PC-9 (cell line): Measurements from ENCODE around the gene ALPP.

ENCODE experiments used
- CTCF ChIP-seq: fragments of 200-600 bp; sonication (generic); conservative IDR thresholded peaks from 2 replicates; pipeline ENCODE4 v1.6.1; 2017; ENCODE audit warnings: mixed run types, antibody characterized with exemption, mild to moderate bottlenecking, moderate library complexity
- EZH2 ChIP-seq: fragments of 200-600 bp; sonication (generic); IDR thresholded peaks from 2 replicates; pipeline ENCODE4 v1.8.0; 2017; ENCODE audit warnings: antibody characterized with exemption, low read depth

- no peak for TF ChIP-seq CTCF
- no peak for TF ChIP-seq EZH2
Observed at GRCh38 chr2:232376260-232376659, 2.3 kb upstream of the ALPP start.
